HEK293 (cell line): ENCODE data around the gene TMCO5A.

Experiments
- CTCF ChIA-PET: fragments of 350-600 bp; formaldehyde crosslinking; extraction: SDS; loops from one replicate; lab custom pipeline; 2021; ENCODE audit warnings: antibody characterized with exemption; lab: Yijun Ruan, JAX
- POLR2A ChIA-PET: fragments of 300-600 bp; formaldehyde crosslinking; extraction: SDS; loops from one replicate; lab custom pipeline; 2020; ENCODE audit warnings: antibody characterized with exemption, inconsistent platforms; lab: Yijun Ruan, JAX
- H3K27ac ChIP-seq: fragments of 200-500 bp; sonication (Bioruptor generic); 2 replicates; pipeline ENCODE4 v1.5.1; 2014; ENCODE audit warnings: low read depth, low read length, control low read depth, inconsistent platforms; ENCODE audit errors: extremely low read depth
- H3K36me3 ChIP-seq, 2 experiments: fragments of 200-500 bp in 1 of 2; sonication (Bioruptor generic) in 1 of 2; 1 replicate in 1 of 2; 2 replicates in 1 of 2; pipeline ENCODE4 v1.5.1; 2014 to 2017; ENCODE audit warnings: inconsistent platforms in 2 of 2, low read length in 2 of 2; ENCODE audit not compliant: control insufficient read depth in 2 of 2, insufficient read depth in 1 of 2
- H3K4me1 ChIP-seq: fragments of 200-500 bp; sonication (Bioruptor generic); 2 replicates; pipeline ENCODE4 v1.5.1; 2014; ENCODE audit warnings: mild to moderate bottlenecking, low read length, inconsistent platforms; ENCODE audit not compliant: control insufficient read depth, insufficient read depth
- H3K4me3 ChIP-seq: 2 replicates; pipeline ENCODE4 v1.5.1; 2011; ENCODE audit warnings: low read depth, mild to moderate bottlenecking, control low read depth, low read length, moderate library complexity
- H3K9me3 ChIP-seq: fragments of 200-500 bp; sonication (Bioruptor generic); 2 replicates; pipeline ENCODE4 v1.5.1; 2014; ENCODE audit warnings: low read depth, low read length, inconsistent platforms; ENCODE audit not compliant: control insufficient read depth, insufficient read depth
- GFI1B ChIP-seq: fragments of 450-650 bp; formaldehyde crosslinking; IDR thresholded peaks from 2 replicates; pipeline ENCODE4 v1.5.1; 2016; ENCODE audit warnings: missing biosample characterization, missing genetic modification characterization
- KLF16 ChIP-seq: fragments of 450-650 bp; formaldehyde crosslinking; IDR thresholded peaks from 2 replicates; pipeline ENCODE4 v1.5.1; 2017; ENCODE audit warnings: missing biosample characterization, missing genetic modification characterization
- PRDM10 ChIP-seq: fragments of 450-650 bp; formaldehyde crosslinking; IDR thresholded peaks from 2 replicates; pipeline ENCODE4 v1.5.1; 2016; ENCODE audit warnings: missing biosample characterization, missing genetic modification characterization
- PRDM4 ChIP-seq: fragments of 450-650 bp; formaldehyde crosslinking; IDR thresholded peaks from 2 replicates; pipeline ENCODE4 v1.5.1; 2017; ENCODE audit warnings: missing biosample characterization, missing genetic modification characterization
- ZBTB17 ChIP-seq: fragments of 450-650 bp; formaldehyde crosslinking; IDR thresholded peaks from 2 replicates; pipeline ENCODE4 v1.5.1; 2016; ENCODE audit warnings: missing biosample characterization, missing genetic modification characterization
- ZNF121 ChIP-seq: fragments of 450-650 bp; formaldehyde crosslinking; IDR thresholded peaks from 2 replicates; pipeline ENCODE4 v1.5.1; 2016; ENCODE audit warnings: missing biosample characterization, missing genetic modification characterization
- ZNF132 ChIP-seq: fragments of 450-650 bp; formaldehyde crosslinking; IDR thresholded peaks from 2 replicates; pipeline ENCODE4 v1.5.1; 2017; ENCODE audit warnings: missing biosample characterization, missing genetic modification characterization, borderline replicate concordance
- ZNF266 ChIP-seq: fragments of 450-650 bp; formaldehyde crosslinking; IDR thresholded peaks from 2 replicates; pipeline ENCODE4 v1.5.1; 2016; ENCODE audit warnings: missing biosample characterization, missing genetic modification characterization, low read depth
- ZNF350 ChIP-seq: fragments of 450-650 bp; formaldehyde crosslinking; IDR thresholded peaks from 2 replicates; pipeline ENCODE4 v1.5.0; 2017; ENCODE audit warnings: missing biosample characterization, mild to moderate bottlenecking, missing genetic modification characterization
- ZNF426 ChIP-seq: fragments of 450-650 bp; formaldehyde crosslinking; IDR thresholded peaks from 2 replicates; pipeline ENCODE4 v1.5.1; 2017; ENCODE audit warnings: missing biosample characterization, missing genetic modification characterization, mild to moderate bottlenecking, inconsistent platforms, moderate library complexity
- ZNF513 ChIP-seq: fragments of 450-650 bp; IDR thresholded peaks from 2 replicates; pipeline ENCODE4 v1.5.1; 2018; ENCODE audit warnings: missing biosample characterization, missing genetic modification characterization
- ZNF560 ChIP-seq: fragments of 450-650 bp; formaldehyde crosslinking; IDR thresholded peaks from 2 replicates; pipeline ENCODE4 v1.5.1; 2017; ENCODE audit warnings: missing biosample characterization, missing genetic modification characterization, borderline replicate concordance
- ZNF843 ChIP-seq: fragments of 450-650 bp; formaldehyde crosslinking; IDR thresholded peaks from 2 replicates; pipeline ENCODE4 v1.5.1; 2016; ENCODE audit warnings: missing biosample characterization, missing genetic modification characterization
- ZSCAN16 ChIP-seq: fragments of 450-650 bp; formaldehyde crosslinking; IDR thresholded peaks from 2 replicates; pipeline ENCODE4 v1.5.1; 2016; ENCODE audit warnings: missing biosample characterization, missing genetic modification characterization
- ZSCAN30 ChIP-seq: fragments of 450-650 bp; IDR thresholded peaks from 2 replicates; pipeline ENCODE4 v1.5.1; 2018; ENCODE audit warnings: missing biosample characterization, mild to moderate bottlenecking, missing genetic modification characterization, moderate library complexity

Gene TMCO5A

GRCh38 chr15:37934340-37934739 lies at the start of gene TMCO5A:
TSS of gene TMCO5A (plus strand) at chr15:37934640. CDS start at chr15:37936324, 1,684 bp downstream.
- no peaks in the 10 kb centered on the region for H3K9me3 ChIP-seq
- no peak within 1 kb of the TSS for H3K27ac ChIP-seq
- ChIA-PET CTCF (no interaction called here), POLR2A (no interaction called here)
- no peak for TF ChIP-seq GFI1B (tag by site-specific recombination)
- TF ChIP-seq ZNF121 = no peak
- no peak for TF ChIP-seq PRDM10 (tag by site-specific recombination)
- no peak for TF ChIP-seq ZBTB17 (tag by site-specific recombination)
- no peak for TF ChIP-seq ZNF132 (tag by site-specific recombination)
- no peaks in the 10 kb centered on the region for H3K4me1 ChIP-seq
- no peak within 1 kb of the TSS for H3K4me3 ChIP-seq
- no peaks in the 10 kb centered on the region for H3K36me3 ChIP-seq

- TF ChIP-seq ZNF513 (tag by site-specific recombination) (no peak), PRDM4 (tag by site-specific recombination) (no peak), ZNF843 (no peak), ZNF266 (no peak), ZSCAN30 (tag by site-specific recombination) (no peak), KLF16 (no peak), ZNF426 (tag by site-specific recombination) (no peak)
- TF ChIP-seq, all 188 proteins: peak for 0
- Histone ChIP-seq H3K4me3 (no peak overlapping the region), H3K27ac (no peak overlapping the region), H3K4me1 (no peaks in the 10 kb centered on the region), H3K9me3 (no peaks in the 10 kb centered on the region), H3K36me3 (no peaks in the 10 kb centered on the region)
- ChIA-PET POLR2A (no interaction called here), CTCF (no interaction called here)
These were observed 48.8 kb upstream of the TMCO5A start for GRCh38 chr15:37885651-37886050.

- Histone ChIP-seq H3K4me3 (no peak overlapping the region), H3K9me3 (no peaks in the 10 kb centered on the region), H3K36me3 (no peaks in the 10 kb centered on the region), H3K4me1 (no peaks in the 10 kb centered on the region), H3K27ac (no peak overlapping the region)
- CTCF ChIA-PET = no interaction called here
- POLR2A ChIA-PET = no interaction called here
- TF ChIP-seq ZNF350 (no peak), ZSCAN16 (tag by site-specific recombination) (no peak), ZNF560 (tag by site-specific recombination) (no peak)
These were observed 46.1 kb upstream of the TMCO5A start for GRCh38 chr15:37888356-37888755.
